Panc1 (cell line): ENCODE results near the gene UBR3. TPM values are rescaled to one million over a fixed set of nuclear protein-coding genes. Genes with fewer than 3 reads are reported as not detected.

Experiments
- ATAC-seq: fragments of 200-7000 bp; cut with Tn5 transposase; 2 replicates; pipeline ENCODE4 v1.9.1; 2020; ENCODE audit warnings: mild to moderate bottlenecking, moderate library complexity
- BruUV-seq: library from RNA; stranded (reverse); fragments of 400-500 nt; replicated peaks from 2 replicates; lab custom pipeline; 2021; lab: Mats Ljungman, UMichigan
- CTCF ChIA-PET: fragments of 300-600 bp; sonication (Branson Sonifier 250); formaldehyde crosslinking; loops from one replicate; lab custom pipeline; 2022; ENCODE audit warnings: antibody characterized with exemption; lab: Charles Lee
- POLR2A ChIA-PET: fragments of 300-600 bp; sonication (Branson Sonifier 250); formaldehyde crosslinking; loops from one replicate; lab custom pipeline; 2022; ENCODE audit warnings: antibody characterized with exemption; lab: Charles Lee
- DNase-seq: peaks from one replicate; pipeline ENCODE4 v3.0.0-alpha.2; 2010; ENCODE audit warnings: low read depth, low spot score
- H3K27ac ChIP-seq: 2 replicates; pipeline ENCODE4 v1.5.1; 2011; ENCODE audit warnings: mild to moderate bottlenecking, low read length, inconsistent platforms
- H3K27me3 ChIP-seq: fragments of 200-500 bp; sonication (Bioruptor generic); 2 replicates; pipeline ENCODE4 v1.6.0; 2014; ENCODE audit warnings: low read length, inconsistent platforms; ENCODE audit not compliant: control insufficient read depth, insufficient read depth
- H3K36me3 ChIP-seq: fragments of 200-500 bp; sonication (Bioruptor generic); 2 replicates; pipeline ENCODE4 v1.5.1; 2014; ENCODE audit warnings: inconsistent platforms, mild to moderate bottlenecking, low read length, moderate library complexity; ENCODE audit not compliant: control insufficient read depth, insufficient read depth
- H3K4me1 ChIP-seq: 2 replicates; pipeline ENCODE4 v1.5.1; 2011; ENCODE audit warnings: inconsistent platforms, mild to moderate bottlenecking, low read length, moderate library complexity; ENCODE audit not compliant: control insufficient read depth, insufficient read depth
- H3K4me3 ChIP-seq, 2 experiments: 2 replicates each; pipeline ENCODE4 v1.5.1; 2011 to 2012; ENCODE audit warnings: low read depth in 2 of 2, low read length in 2 of 2, mild to moderate bottlenecking in 2 of 2, inconsistent platforms in 1 of 2, moderate library complexity in 1 of 2
- H3K9me3 ChIP-seq: fragments of 200-500 bp; sonication (Bioruptor generic); 2 replicates; pipeline ENCODE4 v1.5.1; 2014; ENCODE audit warnings: low read depth, mild to moderate bottlenecking, inconsistent platforms, low read length, moderate library complexity; ENCODE audit not compliant: control insufficient read depth, insufficient read depth
- CTCF ChIP-seq: fragments of 450-650 bp; IDR thresholded peaks from 2 replicates; pipeline ENCODE4 v1.5.1; 2017; ENCODE audit warnings: mild to moderate bottlenecking
- POLR2AphosphoS5 ChIP-seq: IDR thresholded peaks from 2 replicates; pipeline ENCODE4 v1.6.1; 2012; ENCODE audit warnings: mild to moderate bottlenecking, low read depth, low read length, moderate library complexity
- REST ChIP-seq, 2 experiments: IDR thresholded peaks; 2 replicates each; pipeline ENCODE4 v1.6.1; 2011 to 2012; ENCODE audit warnings: low read depth in 2 of 2, control low read depth in 1 of 2, low read length in 1 of 2, mild to moderate bottlenecking in 1 of 2, moderate library complexity in 1 of 2; ENCODE audit not compliant: insufficient read depth in 1 of 2
- SIN3A ChIP-seq: IDR thresholded peaks from 2 replicates; pipeline ENCODE4 v1.6.1; 2012; ENCODE audit warnings: low read depth, mild to moderate bottlenecking, low read length, moderate library complexity, borderline replicate concordance; ENCODE audit not compliant: insufficient read depth
- TCF7L2 ChIP-seq: IDR thresholded peaks from 2 replicates; pipeline ENCODE4 v1.6.1; 2011; ENCODE audit warnings: mild to moderate bottlenecking, low read depth, low read length, inconsistent platforms
- in situ Hi-C: cut with HindIII; loops from 2 replicates; pipeline ENCODE4 v1.10.0; 2016; ENCODE audit warnings: low sequenced_read_pairs, low pct_unique_long_range_greater_than_20kb
- intact Hi-C: fragments of 100-400 bp; cut with micrococcal nuclease; formaldehyde crosslinking; loops from one replicate; pipeline ENCODE4 v1.10.0; 2022; ENCODE audit not compliant: unreplicated experiment
- total RNA-seq: library from RNA; stranded (reverse); gene quantifications from one replicate; pipeline ENCODE4 v1.2.1, GENCODE V29; 2021; ENCODE audit not compliant: unreplicated experiment

Gene UBR3
- total RNA-seq, 1 experiment from 2014 or later = 27.9 TPM

GRCh38 chr2:169977530-169977929 lies 150.3 kb downstream of the UBR3 start:
- POLR2A ChIA-PET = no interaction called here
- no peaks in the 10 kb centered on the region for H3K36me3 ChIP-seq
- H3K27me3 ChIP-seq = no peaks in the 10 kb centered on the region
- ATAC-seq (no peak), DNase-seq (no peak)
- intact Hi-C loops = no loop called here
- H3K9me3 ChIP-seq = peaks cover 7% of the 10 kb centered on the region; the same call in 1 of the 2 replicates
- H3K27ac ChIP-seq = no peak overlapping the region
- H3K4me1 ChIP-seq = no peaks in the 10 kb centered on the region
- CTCF ChIA-PET = no interaction called here
- in situ Hi-C loops = no loop called here
- H3K4me3 ChIP-seq = no peak overlapping the region
- no TSS peak for BruUV-seq
- TF ChIP-seq TCF7L2 (no peak), POLR2AphosphoS5 (no peak), CTCF (no peak), SIN3A (no peak), REST (IDR thresholded peaks at IDR 0.05; ENCODE audit: insufficient read depth in 1 of 2, low read depth in 2 of 2, low read length in 1 of 2) (no peak)

DNA sequence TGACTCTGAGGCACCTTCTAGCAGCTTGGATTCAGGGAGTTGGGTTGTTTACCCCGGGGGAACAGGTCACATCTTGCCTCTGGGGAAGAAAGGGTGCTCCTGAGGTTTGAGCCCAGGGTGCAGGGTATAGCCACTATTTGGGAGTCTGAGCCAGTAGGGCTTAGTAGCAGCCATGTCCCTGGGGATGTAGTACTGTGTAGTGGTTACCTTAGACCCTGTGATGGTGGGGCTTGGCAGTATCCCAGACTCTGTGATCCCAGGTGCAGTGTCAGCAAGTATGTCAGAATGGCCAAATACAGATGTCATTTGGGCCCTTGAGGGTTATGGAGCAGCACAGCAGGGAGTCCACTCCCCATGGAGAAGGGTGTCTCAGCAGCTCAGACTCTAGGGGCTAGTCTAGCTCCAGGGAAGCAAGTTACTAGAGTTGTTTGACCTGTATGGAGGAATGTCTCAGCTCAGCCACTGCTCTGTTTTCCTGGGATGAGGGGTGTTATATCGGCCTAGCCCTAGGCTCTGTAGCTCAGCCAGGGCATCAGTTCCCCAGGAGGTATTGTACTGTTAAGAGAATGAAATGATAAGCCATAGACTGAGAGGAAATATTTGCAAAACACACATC lies 151.3 kb downstream of the UBR3 start:
- in situ Hi-C loops = no loop called here
- H3K4me1 ChIP-seq = no peaks in the 10 kb centered on the region
- DNase-seq = no peak
- POLR2A ChIA-PET = no interaction called here
- no TSS peak for BruUV-seq
- H3K36me3 ChIP-seq = no peaks in the 10 kb centered on the region
- H3K27me3 ChIP-seq = no peaks in the 10 kb centered on the region
- H3K4me3 ChIP-seq = no peak overlapping the region
- TF ChIP-seq REST (IDR thresholded peaks at IDR 0.05; ENCODE audit: insufficient read depth in 1 of 2, low read depth in 2 of 2, low read length in 1 of 2) = no peak
- no peak for TF ChIP-seq POLR2AphosphoS5
- TF ChIP-seq CTCF = no peak
- TF ChIP-seq TCF7L2 = no peak
- TF ChIP-seq SIN3A = no peak
- no peak for ATAC-seq
- H3K9me3 ChIP-seq = peaks cover 7% of the 10 kb centered on the region; the same call in 1 of the 2 replicates
- no peak overlapping the region for H3K27ac ChIP-seq
- CTCF ChIA-PET = no interaction called here
- intact Hi-C loops = no loop called here
